ENCODE measurements around the gene GRIK4. TPM values are rescaled to one million over a fixed set of nuclear protein-coding genes. Genes with fewer than 3 reads are reported as not detected.

Gene GRIK4
- polyA plus RNA-seq, 1 donor from 2014 or later: 3.4 TPM

DNA sequence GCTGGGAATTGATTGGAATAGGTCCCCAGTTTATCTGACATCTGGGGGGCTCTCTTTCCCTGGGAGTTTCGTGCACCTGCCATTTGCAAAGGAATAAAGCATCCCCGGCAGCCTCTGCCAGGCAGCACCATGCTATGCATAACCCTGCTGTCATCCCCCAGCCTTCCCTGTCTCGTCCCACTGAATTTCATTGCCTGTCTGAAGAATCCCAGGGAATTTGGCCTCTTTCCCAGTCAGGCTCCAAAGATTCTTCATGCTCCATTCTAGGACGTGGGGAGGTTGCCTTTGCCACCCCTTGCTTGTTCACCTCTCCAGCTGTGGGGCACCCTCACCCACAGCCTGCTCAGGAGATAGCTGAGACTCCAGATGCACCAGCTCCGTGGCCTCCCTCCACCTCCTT, 317.3 kb downstream of the GRIK4 start:
- no peaks in the 10 kb centered on the region for H4K20me1 ChIP-seq (ENCODE audit: insufficient read depth)
- no peaks in the 10 kb centered on the region for H3K27me3 ChIP-seq (ENCODE audit: insufficient read depth, low read depth, low read length)
- no peaks in the 10 kb centered on the region for H3K9me3 ChIP-seq (ENCODE audit: low read length)
- H3K9ac ChIP-seq (ENCODE audit: low read length): no peak overlapping the region
- H3K36me3 ChIP-seq (ENCODE audit: insufficient read depth, low read length): no peaks in the 10 kb centered on the region
- H3F3A ChIP-seq (ENCODE audit: insufficient read depth, low read length, poor library complexity, severe bottlenecking): peaks cover 5% of the 10 kb centered on the region
- H3K9me2 ChIP-seq (ENCODE audit: insufficient read depth, low read length): no peaks in the 10 kb centered on the region
- H3K27ac ChIP-seq (ENCODE audit: low read length): no peak overlapping the region
- H3K4me2 ChIP-seq (ENCODE audit: low read length): no peak overlapping the region
- H3K79me2 ChIP-seq (replicated peaks; ENCODE audit: insufficient read depth, low read length): no peaks in the 10 kb centered on the region
- TF ChIP-seq EZH2 (IDR thresholded peaks at IDR 0.05; ENCODE audit: borderline replicate concordance, insufficient read depth, low read length, poor library complexity, severe bottlenecking): no peak
- TF ChIP-seq REST (IDR thresholded peaks at IDR 0.05; ENCODE audit: borderline replicate concordance): no peak
- no peak overlapping the region for H3K4me3 ChIP-seq (ENCODE audit: low read length)
- no peak overlapping the region for H2AFZ ChIP-seq (ENCODE audit: low read depth, low read length)

- no peak for TF ChIP-seq TAF1 (IDR thresholded peaks at IDR 0.05; ENCODE audit: low read depth)
- no peak for TF ChIP-seq POLR2AphosphoS5 (IDR thresholded peaks at IDR 0.05)
- no peak for TF ChIP-seq CTCF (IDR thresholded peaks at IDR 0.05; ENCODE audit: poor library complexity, severe bottlenecking)
- TF ChIP-seq MXI1 (conservative IDR thresholded peaks at IDR 0.05; ENCODE audit: poor library complexity, severe bottlenecking): no peak
- TF ChIP-seq REST (IDR thresholded peaks at IDR 0.05; ENCODE audit: borderline replicate concordance): no peak
- no peak for TF ChIP-seq EP300 (conservative IDR thresholded peaks at IDR 0.05; ENCODE audit: poor library complexity, severe bottlenecking)
- no peak for TF ChIP-seq SMC3 (conservative IDR thresholded peaks at IDR 0.05; ENCODE audit: poor library complexity)
- H3K4me2 ChIP-seq (ENCODE audit: low read length): no peak overlapping the region
- H3K9me3 ChIP-seq (ENCODE audit: low read length): no peaks in the 10 kb centered on the region
- no peak overlapping the region for H3K27ac ChIP-seq (ENCODE audit: low read length)
- H3K9ac ChIP-seq (ENCODE audit: low read length): no peak overlapping the region
- H3K9me2 ChIP-seq (ENCODE audit: insufficient read depth, low read length): no peaks in the 10 kb centered on the region
- H4K20me1 ChIP-seq (ENCODE audit: insufficient read depth): no peaks in the 10 kb centered on the region
- H3K79me2 ChIP-seq (replicated peaks; ENCODE audit: insufficient read depth, low read length): no peaks in the 10 kb centered on the region
- H3F3A ChIP-seq (ENCODE audit: insufficient read depth, low read length, poor library complexity, severe bottlenecking): peaks cover 5% of the 10 kb centered on the region
- no peaks in the 10 kb centered on the region for H3K27me3 ChIP-seq (ENCODE audit: insufficient read depth, low read depth, low read length)
- no peak overlapping the region for H2AFZ ChIP-seq (ENCODE audit: low read depth, low read length)
- H3K36me3 ChIP-seq (ENCODE audit: insufficient read depth, low read length): no peaks in the 10 kb centered on the region
- no peak overlapping the region for H3K4me3 ChIP-seq (ENCODE audit: low read length)
Observed at GRCh38 chr11:120830085-120830620, 318.6 kb downstream of the GRIK4 start.

Measured in neural cell (in vitro differentiated cells).